Right renal cortex interstitium (tissue), 3 donors: ENCODE measurements around the gene ABCG1. TPM values are rescaled to one million over a fixed set of nuclear protein-coding genes. Genes with fewer than 3 reads are reported as not detected.

Experiments used
- DNase-seq, 3 donors: peaks; one replicate each; pipeline ENCODE4 v3.0.0-alpha.2; 2013; ENCODE audit warnings: low read depth in 3 of 3, low spot score in 2 of 3
- polyA plus RNA-seq, 3 donors: library from polyadenylated mRNA; unstranded; fragments of 120-200 nt; gene quantifications; one replicate each; pipeline ENCODE4 v1.2.1, GENCODE V29; 2013; ENCODE audit not compliant: insufficient read length in 3 of 3

ABCG1 gene
- polyA plus RNA-seq, 3 donors, result 8.7 to 11.3 (median 9.8) TPM

DNA sequence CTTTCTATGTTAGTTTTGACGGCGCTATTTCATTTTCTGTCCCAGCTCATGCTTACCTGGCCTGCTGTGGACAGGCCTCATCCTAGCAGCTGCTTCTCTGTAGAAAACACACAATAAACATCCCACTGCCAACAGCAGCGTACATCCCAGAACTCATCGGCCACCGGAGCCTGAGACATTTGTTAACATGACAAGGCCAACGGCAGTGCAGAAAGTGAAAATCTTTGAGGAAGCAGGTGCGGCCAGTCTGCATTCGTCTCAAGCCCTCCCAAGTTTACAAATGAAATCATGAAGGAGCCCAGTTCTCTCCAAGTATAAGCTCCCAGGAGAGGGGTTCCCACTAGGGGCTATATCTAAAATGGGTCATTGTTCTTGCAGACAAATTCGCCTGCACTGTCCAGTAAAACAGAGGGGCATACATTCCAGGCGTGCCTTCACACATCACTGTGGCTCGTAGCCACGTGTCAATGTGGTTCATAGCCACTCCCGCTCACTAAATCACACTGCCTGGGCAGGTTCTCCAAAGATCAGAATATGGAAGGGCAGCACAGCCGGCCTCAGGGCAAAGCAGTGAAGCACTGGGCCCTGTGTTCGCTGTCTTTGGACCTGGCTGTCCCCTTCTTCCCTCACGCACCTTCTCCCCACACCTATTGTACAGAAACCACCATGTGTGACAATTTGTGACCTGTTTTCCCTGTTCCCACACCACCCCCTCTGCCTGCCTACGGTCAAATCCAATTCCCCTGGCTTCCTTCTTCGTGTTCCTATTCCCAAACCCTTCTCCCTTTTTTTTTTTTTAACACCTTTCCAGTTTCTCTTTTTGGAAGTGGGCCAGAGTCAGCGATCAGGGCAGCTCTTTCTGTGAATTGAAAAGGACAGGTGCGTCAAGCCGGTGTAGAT lies 27.0 kb upstream of the ABCG1 start:
- DNase-seq, result no peak

DNA sequence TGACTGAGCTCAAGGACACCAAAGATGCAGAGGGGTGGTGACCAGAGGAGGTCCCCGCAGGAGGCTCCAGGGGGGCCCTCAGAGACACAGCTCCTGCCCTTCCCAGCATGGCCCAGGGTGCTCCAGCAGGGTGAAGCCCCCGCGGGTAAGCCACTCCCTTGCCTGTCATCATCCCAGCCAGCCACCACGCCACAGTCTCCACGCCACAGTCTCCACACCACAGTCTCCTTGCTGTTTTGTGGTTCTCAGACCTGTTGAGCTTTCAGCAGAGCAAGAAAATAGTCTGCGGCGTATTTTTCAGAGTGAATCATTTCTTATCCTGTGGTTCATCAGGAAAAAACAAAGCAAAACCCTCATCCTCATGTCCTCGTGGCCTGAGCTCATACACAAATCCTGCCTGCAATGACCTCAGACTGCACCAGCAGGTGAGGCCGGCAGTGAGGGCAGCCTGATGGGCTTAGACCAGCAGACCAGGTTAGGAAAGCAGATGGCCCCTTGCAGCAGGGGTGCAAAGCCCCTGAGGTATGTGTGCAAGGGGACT lies 25.7 kb upstream of the ABCG1 start:
- no peak for DNase-seq

DNA sequence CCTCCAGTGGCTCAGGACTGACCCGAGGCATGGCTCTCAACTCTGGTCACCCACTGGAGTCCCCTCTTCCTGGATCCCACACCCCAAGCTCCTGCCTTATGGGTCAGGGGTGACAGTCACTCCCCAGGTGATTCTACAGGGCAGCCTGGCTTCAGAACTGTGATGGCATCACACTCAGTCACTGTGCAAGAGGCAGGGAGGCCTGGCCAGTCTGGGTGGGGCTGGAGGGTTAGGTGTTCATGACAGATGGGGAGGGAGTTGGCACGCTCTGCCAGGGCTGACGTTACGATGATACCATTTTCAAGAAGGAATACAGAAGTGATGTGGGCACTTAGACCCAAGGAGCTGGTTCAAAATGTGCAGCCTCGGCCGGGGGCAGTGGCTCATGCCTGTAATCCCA lies 25.2 kb upstream of the ABCG1 start:
- DNase-seq, result no peak

DNA sequence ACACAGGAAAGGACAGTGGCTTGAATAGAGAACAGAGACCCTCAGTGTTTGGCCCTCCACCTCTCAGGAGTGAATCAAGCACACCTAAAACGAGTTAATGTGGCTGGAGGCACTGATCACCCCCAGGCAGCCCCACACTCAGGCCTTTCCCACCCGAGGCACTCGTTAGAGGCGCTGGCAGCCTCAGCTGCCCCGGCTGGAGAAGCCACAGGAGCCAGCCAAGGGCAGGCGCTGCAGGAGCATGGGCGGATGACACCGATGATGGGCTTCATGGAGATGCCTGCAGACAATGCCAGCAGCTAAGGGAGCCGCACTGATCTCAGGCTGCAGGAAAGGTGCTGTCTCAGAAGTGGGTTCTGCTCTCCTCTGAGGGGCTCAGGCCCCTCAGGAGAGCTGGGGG lies 24.1 kb upstream of the ABCG1 start:
- DNase-seq, result no peak

DNA sequence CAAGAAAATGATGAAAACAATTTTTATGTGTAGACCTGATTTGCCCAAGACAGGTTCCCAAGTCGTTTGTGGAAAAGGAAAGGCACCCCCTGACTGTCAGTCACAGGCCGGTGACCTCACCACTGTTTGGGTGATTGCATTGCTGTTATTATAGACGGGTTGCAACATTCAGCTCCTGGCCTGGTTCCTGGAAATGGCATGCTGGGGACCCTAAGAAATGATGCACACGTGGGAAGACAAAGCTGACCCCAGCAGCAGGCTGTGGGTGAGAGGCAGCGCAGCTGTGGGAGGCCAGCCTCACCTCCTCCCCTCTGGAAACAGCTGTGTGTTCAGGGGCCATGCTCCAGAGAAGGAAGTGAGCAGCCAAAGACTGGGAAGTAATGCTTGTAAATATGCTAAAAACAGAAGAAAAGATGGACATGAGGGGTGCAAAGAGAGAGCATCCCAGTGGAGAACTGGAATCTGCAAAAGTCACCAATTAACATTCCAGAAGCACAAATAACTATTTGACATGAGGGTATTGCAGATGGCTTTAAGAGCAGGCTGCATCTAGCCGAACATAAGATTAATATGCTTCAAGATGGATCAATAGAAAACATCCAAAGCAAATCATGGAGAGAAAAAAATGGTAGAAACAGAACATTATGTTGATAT lies 23.4 kb upstream of the ABCG1 start:
- no peak for DNase-seq

DNA sequence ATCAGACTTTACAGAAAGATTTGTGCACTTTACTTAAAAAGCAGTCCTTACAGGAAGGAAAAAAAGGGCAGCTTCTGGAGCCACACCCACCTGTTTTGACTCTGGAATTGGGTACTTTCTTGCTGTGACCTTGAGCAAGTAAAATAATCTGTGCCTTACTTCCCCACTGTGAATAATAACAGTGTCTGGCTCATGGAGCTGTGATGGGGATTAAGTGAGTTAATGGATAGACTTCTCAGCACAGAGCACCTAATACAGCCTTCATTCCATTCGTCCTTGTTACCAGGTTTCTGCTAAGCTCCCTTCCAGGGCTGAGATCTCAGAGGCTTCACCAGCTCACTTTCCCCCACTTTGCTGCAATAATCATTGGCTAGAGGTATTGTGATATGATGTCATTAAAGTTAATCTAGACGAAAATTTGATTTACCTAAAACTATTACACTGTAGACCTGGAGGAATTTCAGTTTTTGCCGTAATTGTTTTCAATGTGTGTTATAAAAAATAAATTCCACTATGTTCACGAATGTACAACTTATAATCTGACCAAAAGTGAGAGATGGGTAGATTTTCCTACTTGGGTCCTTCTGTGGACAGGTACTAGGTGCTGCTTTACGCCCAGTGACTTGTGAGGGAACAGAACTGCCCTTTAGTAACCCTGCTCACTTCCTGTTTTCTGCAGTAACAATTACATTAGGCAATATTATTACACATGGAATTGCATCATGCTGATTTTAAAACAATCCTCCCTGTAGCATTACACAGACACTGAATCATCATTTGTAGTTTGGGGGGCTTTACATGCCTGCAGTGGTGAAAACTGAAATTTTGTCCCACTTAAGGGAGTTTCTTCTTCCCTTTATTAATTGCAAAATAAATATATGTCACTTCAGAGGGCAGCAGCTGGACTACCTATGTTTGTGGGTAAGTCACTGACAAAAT lies 19.7 kb upstream of the ABCG1 start:
- no peak for DNase-seq

DNA sequence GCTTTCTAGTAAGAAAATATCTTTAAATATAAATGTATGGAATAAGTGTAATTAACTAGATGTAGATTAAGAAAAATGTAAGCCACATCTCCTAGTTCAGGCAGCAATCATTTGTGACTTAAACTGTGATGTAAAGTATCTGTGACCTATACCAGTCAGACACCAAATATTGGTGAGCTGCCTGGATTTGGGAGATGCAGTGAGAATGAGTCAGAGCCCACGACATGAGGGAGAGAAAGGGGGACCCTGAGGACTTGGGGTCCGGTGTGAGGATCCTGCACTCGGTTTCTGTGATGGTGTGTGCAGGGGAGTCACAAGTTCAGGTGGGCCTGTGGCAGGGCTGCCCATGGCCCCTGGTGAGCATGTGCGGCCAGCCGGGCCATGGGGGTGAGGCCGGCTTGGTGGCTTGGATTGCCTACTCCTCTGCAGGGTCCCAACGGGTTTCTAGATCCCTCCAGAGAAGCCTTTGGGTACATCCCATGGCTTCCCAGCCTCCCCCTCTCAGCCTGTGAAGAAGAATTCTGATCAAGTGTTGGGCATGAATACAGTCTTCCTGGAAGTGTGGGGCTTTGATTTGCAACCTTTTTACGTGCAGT lies 19.0 kb upstream of the ABCG1 start:
- no peak for DNase-seq

DNA sequence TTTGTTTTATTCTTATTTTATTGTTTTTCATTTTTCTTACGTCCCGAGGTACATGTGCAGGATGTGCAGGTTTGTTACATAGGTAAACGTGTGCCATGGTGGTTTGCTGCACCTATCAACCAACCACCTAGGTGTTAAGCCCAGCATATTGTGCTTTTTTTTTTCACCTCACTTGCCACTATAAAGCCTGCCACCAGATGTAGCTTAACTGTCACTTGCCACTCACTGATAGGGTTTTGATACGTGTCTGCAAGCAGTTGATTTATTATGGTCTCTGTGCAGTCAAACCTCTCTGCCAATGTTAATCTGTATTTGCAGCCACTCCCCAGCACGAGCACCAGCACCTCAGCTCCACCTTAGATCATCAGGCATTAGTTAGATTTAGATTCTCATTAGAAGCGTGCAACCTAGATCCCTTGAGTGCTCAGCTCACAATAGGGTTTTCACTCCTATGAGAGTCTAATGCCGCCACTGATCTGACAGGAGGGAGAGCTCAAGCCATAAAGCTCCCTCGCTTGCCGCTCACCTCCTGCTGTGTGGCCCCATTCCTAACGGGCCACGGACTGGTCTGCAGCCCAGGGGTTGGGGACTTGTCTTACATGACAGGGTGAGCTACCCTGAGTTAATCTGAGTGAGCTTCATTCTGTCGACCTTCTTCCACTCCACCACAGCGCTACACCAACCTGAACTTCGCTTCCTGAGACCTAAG lies 17.9 kb upstream of the ABCG1 start:
- DNase-seq, result no peak

DNA sequence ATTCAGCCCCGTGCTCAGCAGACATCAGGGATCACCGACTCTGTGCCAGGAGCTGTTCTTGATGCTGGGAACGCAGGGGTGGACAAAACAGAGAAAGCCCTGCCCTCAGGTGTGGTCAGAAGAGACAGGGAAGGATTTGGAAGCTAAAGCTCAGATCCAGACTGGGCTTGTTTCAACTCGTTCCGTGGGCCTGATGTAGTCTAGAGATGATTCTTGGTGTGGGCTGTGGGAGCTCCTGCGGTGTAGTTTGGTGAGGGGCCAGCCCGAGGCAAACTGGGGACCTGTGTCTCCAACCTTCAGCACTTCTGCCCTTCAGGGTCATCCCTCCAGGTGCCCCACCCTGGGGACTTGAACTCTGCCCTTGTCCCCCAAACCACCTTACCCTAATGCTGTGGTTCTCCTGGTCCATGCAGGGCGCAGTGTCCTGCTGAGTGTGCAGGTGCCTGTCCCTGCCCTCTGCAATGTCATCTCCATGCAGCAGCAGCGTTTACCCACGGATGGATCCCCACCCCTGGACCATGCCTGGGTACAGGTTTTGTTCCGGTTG lies 17.3 kb upstream of the ABCG1 start:
- no peak for DNase-seq

DNA sequence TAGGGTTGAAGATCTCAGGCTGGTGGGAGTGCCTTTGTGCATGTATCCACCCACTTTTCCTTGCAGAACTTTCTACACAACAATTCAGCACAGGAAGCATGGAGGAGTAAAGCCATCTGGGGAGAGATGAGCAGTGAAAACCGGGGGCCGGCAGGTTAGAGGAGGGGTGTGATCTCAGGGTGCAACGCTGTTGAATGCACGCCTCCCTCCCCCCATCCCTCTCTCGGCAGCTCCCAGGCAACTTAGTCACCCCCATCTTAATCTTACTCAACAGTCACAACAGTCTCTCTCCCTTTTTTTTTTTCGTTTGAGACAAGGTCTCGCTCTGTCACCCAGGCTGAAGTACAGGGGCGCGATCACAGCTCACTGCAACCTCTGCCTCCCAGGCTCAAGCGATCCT lies 16.6 kb upstream of the ABCG1 start:
- DNase-seq, result no peak

DNA sequence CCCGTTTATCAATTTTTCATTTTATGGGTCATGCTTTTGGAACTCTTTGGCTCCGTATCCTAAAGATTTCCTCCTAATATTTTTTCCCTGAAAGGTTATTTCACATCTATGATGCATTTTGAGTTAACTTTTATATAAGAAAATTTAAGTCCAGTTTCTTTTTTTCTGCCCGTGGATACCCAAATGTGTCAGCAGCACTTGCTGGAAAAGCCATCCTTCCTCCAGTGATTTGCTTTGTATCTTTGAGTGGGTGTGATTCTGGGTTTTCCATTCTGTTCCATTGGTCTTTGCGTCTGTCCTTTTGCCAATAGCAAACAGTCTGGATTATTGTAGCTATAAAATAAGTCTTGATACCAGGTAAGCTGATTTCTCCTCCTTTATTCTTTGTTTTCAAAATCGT lies 15.6 kb upstream of the ABCG1 start:
- no peak for DNase-seq

DNA sequence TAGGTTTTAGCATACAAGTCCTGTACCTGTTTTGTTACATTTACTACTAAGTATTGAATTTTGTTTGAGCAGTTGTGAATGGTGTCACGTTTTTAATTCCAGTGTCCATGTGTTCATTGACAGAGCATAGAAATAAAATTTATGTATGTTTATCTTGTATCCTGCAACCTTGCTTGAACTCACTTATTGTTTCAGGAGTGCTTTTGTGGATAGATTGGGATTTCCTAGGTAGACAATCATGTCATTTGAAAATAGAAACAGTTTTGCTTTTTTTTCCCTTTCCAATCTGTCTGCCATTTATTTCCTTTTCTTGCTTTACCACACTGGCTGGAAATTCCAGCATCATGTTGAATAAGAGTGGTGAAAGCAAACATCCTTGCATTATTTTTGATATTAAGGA lies 15.0 kb upstream of the ABCG1 start:
- DNase-seq, result no peak

DNA sequence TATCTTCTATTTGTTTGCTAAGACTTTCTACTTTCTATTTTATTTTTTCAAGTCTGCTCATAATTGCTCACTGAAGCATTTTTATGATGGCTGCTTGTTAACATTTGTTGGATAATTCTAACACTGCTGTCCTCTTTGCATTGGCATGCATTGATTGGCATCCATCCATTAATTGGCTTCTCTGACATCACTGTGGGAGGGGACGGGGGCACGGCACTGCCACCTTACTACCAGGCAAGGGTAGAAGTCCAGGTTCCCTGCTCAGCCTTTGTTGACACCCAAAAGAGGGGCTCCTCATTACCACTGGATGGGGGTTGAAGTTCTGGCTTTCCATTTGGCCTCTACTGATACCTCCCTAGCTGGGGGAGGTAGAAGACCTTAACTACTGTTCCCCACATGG lies 11.5 kb upstream of the ABCG1 start:
- no peak for DNase-seq

DNA sequence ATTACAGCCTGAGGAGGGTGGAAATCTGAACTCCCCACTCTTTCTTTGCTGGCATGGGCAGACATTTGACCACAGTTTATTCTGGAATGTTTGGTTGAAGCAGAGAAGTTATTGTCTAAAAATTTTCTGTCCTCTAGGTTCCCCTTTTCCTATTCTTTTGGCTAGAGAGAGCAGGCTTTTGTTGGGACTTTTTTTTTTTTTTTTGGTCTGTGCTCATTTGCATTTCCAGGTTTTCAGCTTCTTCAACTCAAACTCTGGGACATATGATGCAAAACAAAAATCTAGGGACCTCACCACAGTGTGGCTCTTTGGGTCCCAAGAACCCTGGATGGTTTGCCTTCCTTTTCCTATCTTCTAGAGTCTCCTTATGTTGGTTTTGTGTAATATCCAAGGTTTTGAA lies 10.9 kb upstream of the ABCG1 start:
- no peak for DNase-seq

DNA sequence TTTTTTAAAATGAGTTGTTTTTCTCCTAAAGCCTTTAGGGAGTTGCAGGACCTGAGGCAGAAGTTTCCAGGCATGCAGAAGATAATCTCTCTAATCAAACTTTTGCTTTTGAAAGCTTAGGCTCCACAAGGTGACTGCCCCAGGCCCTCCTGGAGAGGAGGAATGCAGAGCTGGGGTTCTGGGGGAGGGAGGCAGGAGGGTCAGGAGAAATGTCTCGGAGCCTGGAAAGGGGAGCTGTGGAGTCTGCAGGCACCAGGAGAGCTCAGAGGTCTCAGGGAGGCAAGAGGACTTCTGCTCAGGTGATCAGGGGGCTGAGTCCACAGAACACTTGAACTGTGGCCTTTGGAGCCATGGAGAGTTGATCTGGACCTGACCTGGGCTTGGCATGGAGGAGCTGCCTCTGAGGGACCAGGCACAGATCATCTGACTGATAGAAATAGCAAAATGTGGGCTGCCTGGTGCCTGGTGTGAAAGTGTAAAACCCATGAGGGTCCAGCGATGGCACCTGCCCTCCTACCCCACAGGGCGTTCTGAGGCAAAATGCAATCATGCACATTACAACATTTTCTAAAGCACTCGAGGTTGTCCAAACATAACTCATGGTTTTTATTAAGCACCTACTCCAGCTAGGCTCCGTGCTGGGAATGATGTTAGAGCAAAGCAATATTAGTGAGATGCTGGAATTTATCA lies 10.0 kb upstream of the ABCG1 start:
- DNase-seq, result no peak

DNA sequence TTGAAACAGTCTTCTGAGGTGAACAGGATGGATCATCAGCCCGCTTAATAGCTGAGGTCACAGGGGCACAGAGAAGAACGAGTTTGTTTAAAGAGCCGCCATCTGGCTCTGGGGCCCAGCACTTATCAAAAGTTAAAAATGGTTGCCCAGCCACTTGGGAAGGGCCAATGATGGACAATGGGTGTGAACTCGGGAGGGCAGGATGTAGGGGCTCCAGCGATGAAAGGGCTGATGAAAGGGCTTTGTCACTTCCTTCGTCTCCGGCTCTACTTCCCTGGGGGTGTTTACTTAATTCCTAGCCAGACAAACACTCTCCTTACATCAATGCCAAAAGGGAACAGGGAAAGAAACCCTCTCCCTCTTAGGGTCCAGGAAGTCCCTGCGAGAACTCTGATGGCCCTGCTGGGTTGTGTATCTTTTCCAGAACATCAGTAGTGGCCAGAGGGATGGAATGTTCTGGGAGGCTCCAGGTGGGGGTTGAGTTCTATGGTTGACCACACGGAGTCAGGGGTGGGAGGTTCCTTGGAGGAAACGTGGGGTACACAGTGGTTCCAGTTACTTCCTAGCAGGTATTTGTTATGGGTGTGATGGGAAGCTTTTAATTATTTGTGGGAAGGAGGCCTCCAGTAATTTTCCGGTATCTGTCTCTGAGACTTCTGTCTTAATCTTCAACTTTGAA lies 9.0 kb upstream of the ABCG1 start:
- DNase-seq, result no peak

DNA sequence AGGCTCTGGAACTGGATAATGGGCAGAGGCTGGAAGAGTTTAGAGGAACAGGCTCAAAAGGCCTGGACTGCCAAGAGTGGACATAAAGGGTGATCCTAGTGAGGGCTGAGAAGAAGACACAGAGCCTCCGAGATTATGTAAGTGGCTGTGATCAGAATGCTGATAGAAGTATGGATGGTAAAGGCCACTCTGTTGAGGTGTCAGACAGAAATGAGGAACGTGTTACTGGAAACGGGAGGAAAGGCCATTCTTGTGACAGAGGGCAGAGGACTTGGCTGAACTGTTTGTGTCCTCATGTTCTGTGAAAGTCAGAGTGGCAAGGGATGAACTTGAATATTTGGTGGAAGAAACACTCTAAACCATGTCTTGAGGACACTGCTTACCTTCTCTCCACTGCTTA lies 6.7 kb upstream of the ABCG1 start:
- DNase-seq, result no peak

DNA sequence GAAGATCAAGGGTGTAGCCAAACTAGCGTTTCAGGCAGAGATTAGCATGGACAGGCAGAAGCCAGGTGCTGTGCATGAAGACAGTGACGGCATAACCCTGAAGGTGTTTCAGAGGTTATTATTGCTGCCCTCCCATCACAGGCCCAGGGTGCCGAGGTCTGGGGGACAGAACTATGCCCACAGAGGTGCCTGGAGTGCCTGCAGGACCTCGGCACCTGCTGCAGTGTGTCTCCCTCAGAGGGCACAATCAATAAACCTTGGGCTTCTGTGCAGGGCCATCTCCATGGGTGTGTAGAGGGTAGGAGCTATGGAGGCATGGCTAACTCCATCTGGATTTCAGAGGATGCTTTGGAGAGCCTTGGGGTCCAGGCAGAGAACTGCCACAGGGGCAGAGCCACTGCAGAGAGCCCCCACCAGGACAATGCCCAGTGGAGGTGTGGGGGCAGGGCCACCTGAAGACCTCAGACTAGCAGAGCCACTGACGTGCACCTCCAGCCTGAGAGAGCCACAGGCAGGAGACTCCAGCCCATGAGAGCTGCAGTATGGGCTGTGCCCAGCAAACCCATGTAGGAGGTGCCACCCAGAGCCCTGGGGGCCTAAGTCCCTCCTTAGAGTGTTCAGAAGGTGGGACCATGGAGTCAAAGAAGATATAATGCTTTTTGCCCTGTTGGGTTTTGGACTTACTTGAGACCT lies 5.7 kb upstream of the ABCG1 start:
- DNase-seq, result no peak
